ENCODE results near the gene AIF1.

- TF ChIP-seq CTCF (conservative IDR thresholded peaks at IDR 0.05 in 1 of 2, IDR thresholded peaks at IDR 0.05 in 1 of 2; ENCODE audit: low read depth in 1 of 2, low read length in 2 of 2) (no peak), EZH2 (IDR thresholded peaks at IDR 0.05; ENCODE audit: low read length, missing control alignments) (no peak)
Observed at GRCh38 chr6:31615748-31616147, 714 bp downstream of the AIF1 start.

Measured in fibroblast of lung (primary cell).